Occipital lobe (tissue), 2 donors: ENCODE results near the gene SH3PXD2A. TPM values are rescaled to one million over a fixed set of nuclear protein-coding genes. Genes with fewer than 3 reads are reported as not detected.
"Not testable (repeated sequence)": the region's sequence is repeated elsewhere in the genome, so short reads cannot be mapped to it uniquely, and the experiment has no call there.

Experiments
- DNase-seq: peaks from one replicate; lab custom pipeline; 2025; lab: John Stamatoyannopoulos, UW
- total RNA-seq: library from RNA; depleted of rRNA; stranded (reverse); fragments of >200 nt; gene quantifications from one replicate; pipeline ENCODE4 v1.2.3, GENCODE V29; 2014

Gene SH3PXD2A
- total RNA-seq, 1 donor from 2014 or later, result 8.7 TPM

DNA sequence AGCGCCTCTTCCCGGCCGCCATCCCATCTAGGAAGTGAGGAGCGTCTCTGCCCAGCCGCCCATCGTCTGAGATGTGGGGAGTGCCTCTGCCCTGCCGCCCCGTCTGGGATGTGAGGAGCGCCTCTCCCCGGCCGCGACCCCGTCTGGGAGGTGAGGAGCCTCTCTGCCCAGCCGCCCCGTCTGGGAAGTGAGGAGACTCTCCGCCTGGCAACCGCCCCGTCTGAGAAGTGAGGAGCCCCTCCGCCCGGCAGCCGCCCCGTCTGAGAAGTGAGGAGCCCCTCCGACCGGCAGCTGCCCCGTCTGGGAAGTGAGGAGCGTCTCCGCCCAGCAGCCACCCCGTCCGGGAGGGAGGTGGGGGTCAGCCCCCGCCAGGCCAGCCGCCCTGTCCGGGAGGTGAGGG, 248.3 kb downstream of the SH3PXD2A start:
- not testable (repeated sequence) for DNase-seq

DNA sequence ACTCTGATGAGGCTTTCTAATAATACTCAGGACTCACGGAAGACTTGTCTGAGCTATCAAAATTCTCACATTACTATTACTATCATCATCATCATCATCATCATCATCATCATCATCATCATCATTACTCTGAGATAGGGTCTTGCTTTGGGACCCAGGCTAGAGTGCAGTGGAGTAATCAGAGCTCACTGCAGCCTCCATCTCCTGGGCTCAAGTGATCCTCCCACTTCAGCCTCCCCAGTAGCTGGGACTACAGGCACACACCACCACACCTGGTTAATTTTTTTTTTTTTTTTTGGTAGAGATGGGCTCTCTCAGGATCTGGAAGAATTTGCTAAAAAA, 249.3 kb downstream of the SH3PXD2A start:
- DNase-seq, result not testable (repeated sequence)

DNA sequence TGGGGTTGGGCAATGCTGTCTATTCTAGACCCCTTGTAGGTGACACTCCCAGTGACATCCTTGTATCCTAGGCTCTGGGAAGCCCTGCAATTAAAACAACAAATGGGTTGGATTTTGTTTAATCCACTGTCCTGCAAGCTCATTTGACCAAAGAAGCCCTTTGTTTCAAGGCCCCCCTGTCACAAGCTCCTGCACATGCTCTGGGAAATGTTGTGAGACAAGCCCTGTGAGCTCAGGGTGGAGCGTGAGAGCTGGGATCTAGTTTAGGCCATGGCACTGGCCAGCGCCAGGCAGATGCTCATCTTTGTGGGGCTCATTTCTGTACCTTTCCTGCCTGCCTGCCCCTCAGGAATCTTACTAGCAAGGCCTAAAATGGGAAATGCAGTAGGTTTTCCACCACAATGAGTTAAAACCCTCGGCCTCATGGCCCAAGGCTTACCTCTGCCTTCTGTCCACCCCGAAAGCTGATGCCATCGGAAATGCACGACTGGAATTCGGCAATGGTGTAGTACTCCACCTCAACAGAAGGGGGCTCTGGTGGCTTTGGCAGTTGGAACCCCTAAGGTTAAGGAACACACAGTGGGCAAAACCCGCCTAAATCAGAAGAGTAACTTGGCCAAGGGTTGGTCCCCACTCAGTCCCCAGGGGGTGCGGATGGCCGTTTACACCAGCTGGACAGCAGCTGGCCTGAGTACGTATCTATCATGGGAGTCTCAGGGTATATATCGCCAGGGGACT, 249.8 kb downstream of the SH3PXD2A start:
- no peak for DNase-seq

DNA sequence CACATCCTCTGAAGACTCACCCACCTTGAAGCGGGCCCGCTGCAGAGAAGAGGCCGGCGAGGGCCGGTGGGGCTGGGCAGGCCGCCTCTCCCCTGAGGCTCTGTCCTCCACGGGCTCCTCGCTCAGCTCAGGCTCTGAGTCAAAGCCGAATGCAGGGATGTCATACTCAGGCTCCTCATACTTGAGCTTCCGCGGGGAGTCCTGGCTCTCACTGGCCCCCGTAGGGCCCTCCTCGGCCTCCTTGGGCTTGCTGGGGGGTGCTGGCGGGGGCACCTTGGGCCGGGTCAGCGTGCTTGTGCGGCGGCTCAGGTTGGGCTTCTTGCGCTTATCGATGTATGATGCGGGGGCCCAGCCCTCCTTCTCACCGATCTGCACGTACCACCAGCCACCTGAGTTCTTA, 252.0 kb downstream of the SH3PXD2A start:
- DNase-seq, result no peak

DNA sequence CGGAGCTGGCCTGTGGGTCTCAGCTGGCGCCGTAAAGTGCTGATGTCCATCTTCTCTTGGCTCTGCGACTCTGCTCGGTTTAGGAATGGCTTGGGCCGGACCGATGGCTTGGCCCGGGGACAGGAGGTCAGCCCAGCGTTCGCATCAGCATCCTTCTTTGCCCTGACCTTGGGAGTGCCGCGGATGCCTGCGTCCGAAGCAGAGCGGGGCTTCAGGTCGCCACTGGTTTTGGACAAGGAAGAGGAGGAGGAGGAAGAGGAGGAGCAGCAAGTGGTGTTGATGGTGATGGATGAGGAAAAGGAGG, 252.6 kb downstream of the SH3PXD2A start:
- DNase-seq, result no peak

DNA sequence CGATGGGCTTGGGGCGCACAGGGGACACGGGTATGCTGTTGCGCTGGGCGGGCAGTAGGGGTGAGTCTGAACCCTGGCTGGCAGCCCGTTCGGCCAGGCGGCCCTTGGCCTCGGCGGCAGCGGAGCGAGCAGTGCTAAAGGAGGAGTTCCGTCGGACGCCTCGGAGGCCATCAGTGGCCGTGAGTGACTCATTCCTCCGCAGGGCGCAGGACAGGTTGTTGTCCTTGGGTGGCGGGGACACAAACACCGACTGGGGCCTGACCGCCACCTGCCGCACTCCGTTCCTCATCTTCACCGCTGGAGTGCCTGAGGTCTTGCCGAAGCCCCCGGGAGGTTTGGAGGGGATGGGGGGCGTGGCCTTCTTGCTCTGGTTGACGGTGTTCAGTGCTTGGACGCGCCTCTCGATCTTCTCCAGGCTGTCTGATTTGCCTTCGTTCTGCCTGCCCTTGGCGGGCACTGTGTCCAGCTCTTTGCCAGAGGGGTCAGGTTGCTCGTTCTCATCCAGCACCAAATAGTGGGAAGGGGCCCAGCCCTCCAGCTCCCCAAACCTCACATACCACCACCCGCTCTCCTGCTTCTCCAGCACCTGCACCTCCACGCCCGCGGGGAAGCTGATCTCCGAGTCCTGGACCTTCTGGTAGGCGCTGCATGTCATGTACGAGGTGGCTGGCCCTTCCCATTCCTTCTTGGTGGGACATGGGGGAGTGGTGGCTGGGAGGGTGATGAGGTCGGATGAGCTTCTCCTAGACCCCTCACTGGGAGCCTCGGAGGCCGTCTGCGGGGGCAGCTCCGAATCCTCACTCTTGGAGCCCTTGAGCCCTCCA, 253.1 kb downstream of the SH3PXD2A start:
- DNase-seq, result no peak

DNA sequence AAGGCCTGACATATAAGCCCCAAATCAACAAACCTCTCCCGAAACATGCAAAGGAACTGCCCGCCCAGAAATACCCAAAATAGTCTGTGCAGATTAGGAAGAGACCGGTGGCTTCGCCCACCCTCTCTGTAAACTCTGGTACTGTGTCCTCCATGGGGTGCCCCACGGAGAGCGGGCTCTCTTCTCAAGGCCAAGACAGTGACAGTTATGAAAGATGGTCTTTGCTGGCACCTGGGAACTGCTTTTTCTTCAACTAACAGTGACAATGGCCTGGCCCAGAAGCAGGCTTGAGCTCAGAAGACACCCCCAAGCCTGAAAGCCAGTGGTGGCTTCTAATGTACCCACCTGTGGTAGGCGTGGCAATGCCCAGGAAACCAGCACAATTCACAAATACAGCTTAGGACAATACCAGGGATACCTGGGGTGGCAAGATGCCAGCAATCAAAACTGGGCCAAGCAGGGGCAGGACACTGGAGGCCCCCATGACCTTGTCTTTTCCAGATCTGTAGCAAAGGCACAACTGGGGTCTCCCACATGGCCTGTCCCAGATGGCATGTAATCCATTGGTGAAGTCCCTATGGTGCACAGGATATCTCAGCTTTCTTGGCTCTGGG, 254.3 kb downstream of the SH3PXD2A start:
- no peak for DNase-seq

DNA sequence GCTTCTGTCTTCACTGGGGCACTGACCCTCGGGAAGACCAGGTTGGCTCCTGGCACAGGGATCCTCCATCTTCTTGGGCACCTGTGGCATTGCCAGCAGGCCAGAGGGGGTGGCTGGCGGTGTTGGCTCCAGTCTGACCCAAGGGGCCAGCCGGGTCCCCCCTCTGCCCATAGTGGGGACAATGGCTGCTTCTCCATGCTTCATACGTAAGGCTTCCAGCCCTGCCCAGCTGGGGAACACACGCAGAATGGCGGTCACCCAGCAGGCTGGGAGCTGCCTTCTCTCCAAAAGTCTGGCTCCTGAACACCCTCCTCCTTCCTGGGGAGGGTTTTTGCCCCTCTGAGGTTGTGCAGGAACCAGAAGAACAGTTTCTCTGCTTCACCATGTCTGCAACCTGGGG, 255.1 kb downstream of the SH3PXD2A start:
- DNase-seq, result no peak

DNA sequence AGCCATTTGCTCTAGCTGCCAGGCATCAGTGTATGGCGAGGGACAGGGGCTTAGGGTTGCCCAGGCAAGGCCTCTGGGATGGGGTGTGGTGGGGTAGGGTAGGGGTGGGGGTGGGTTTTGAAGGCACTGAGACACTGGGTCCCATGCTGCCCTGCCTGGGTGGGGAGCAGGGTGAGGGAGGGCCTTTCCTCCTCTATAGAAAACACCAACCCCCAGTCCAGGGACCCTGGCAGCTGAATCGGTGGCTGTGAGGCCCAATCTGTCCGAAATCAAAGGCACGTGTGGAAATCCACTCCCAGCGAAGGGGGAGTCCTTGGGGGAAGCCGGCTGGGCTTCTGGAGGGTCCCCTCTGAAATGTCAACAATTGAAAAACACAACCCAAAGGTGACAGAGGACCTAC, 255.5 kb downstream of the SH3PXD2A start:
- DNase-seq, result no peak

DNA sequence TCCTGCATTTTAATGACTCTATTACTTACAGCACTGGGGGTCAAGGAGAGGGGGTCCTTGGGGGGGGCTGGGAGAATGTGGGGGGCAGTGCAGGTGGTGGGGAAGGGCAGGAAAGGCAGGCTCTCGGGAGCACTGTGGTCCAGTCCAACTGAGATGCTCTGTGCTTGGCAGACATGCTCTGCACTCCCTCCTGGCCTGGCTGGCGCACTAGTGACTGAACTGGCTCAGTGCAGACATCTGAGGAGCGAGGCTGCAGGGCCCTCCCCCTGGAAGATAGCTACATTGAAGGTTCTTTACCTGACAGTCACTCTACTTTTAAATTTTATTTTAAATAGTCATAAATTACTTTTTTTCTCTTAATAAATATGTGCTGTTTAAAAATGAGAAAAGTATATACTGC, 256.2 kb downstream of the SH3PXD2A start:
- no peak for DNase-seq

DNA sequence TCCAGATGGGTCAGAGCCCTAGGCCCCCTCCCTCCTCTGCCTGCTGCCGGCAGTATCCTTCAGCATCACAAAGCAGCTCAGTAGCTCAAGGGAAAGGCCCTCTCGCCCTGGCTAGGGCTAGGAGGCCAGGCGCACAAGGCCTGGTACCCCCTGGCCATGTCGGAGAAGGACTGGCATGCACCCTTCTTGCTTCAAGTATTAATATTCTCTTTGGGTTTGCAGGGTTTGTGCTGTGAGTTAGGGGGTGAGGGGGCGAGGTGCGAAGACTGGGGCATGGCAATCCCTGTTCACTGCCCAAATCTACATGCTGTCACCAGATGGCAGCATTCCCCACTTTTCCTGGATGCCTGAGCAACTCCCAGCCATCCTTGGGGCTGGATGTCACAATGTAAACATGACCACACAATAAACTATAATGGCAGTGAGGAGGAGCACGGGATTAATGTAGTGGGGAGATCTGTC, 256.7 kb downstream of the SH3PXD2A start:
- peak; percentile 62 for DNase-seq

DNA sequence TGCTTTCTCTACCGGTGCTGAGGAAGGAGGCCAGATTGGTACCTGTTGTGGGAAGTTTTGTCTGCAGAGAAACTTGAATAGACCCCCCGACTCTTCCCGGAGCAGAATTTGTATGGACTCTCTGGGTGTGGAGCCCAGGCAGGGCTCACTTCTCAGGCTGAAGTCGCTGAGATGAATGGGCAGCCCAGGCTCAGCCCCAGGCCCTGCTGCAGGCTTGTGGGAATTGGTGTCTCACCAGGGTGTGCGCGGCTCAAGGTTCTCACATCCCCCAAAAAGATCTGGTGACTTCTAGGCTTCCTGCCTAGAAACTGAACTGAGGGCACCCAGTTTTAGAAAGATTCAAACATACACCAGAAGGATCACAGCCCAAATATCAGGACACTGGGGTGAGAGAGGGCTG, 258.4 kb downstream of the SH3PXD2A start:
- no peak for DNase-seq

DNA sequence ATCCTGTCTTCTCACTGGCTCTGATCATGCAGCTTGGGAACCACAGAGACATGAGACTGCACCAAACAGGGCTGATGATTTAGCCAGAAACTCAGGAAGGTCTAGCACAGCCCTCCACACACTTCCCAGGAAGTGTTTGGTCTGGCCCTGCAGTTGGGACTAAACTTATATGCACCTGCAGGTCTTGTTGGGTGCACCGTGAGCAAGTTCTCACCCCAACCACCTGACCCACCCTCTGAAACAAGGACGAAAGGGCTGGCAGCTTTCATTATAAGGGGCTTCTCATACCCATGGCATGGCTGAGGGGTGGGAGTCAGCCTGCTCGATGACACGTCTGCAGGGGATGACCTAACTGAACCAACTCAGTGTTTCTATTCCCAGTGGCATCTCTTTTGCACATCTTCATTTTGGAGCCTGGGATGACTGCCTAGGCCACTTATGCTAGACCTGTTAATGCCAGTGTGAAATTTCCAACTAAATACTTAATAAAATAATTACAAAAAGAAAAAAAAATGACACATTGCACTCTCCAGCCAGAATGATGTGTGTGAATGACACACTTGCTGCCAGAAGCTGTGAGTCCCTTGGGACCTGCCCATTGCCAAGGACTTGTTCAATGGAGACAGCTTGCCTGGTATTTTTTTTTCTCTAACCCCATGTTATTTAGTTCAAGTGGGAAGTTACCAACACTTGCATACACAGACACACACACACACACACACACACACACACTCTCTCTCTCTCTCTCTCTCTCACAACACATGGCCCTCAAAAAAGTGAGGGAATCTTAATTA, 259.2 kb downstream of the SH3PXD2A start:
- DNase-seq, result no peak

DNA sequence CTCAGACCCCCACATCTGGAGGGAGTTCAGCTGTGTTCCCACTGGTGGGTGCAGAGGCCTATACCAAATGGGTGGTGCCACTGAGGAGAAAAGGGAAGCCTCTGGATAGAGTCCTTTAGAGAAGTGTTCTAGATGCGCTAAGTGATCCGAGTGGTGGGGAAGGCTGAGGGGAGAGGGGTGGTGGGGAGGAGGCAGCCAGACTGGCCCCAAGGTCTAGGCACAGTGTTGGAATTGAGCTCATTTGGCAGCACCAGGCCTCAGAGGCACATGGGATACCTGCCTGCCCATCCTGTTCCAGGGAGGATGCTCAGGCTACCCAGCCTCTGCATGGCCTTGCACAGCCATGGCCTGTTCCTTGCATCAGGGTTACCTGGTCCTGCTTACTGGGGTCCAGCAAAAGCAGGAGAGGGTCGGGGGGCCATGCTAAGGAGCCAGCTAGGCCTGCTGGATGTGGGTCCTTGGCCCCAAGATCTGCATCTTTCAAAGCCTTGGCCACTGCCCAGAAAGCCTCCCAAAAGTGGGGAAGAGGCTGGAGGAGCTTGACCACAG, 262.3 kb downstream of the SH3PXD2A start:
- DNase-seq, result no peak

DNA sequence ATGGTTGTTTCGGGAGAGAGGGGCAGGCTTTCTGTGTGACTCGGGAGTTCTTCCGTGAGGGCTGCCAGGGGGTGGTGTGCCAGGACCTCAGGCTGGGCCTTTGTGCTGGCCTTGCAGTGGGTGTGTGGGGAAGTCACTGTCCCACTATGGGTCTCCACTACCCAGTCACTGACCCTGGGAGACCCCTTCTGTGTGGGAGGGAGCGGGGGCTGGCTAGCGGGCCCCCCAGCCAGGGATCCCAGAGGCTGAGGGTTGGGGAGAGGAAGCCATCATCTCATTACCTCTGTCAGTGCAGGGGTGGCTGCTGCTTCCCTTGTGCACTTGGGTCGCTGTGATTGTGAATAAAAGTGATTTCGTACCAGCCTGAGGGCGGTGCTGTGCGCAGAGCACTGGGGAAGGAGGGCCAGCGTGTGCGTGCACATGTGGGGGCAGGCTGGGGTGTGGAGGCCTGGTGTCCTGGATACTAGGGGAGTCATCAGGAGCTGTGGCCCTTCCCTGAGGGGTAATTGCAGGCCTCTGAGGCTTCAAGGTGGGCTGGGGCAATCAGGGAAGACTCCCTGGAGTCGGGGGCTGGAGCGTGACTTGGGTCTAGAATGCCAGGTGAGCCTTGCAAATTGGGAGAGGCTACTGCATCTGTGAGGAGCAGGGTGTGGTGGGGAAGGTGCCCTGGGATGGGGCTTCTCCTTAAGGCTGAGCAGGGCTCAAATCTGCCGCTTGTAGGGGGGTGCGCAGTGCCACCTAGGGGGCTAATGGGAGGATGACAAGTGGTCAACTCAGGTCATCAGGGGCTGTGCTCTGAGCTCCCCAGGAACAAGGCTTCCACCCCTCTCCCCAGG, 263.0 kb downstream of the SH3PXD2A start:
- no peak for DNase-seq

DNA sequence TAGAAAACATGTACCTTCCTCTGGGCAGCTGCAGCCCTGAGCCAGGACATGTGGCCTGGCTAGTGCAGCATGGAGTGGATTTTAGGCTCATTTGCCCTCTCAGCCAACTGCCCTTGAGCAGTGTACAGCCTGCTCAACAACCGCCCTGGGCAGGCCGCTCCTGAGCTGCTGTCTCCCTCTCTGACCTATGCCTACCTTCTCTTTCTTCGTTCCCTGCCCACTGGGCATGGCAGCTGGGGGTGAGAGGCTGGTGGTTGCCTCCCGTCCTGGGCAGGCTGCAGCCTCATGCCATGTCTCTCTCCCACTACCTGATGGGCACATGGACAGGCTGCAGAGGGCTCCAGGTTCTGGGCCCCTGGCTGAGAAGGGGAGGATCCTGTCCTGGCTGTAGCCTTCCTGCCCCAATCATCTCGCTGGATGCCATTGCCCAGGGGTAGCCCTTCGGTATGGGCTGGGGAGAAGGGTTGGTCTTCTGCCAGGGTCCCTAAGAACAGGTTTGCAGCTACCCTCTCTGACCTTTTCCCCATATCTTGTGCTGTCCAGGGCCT, 264.6 kb downstream of the SH3PXD2A start:
- no peak for DNase-seq

DNA sequence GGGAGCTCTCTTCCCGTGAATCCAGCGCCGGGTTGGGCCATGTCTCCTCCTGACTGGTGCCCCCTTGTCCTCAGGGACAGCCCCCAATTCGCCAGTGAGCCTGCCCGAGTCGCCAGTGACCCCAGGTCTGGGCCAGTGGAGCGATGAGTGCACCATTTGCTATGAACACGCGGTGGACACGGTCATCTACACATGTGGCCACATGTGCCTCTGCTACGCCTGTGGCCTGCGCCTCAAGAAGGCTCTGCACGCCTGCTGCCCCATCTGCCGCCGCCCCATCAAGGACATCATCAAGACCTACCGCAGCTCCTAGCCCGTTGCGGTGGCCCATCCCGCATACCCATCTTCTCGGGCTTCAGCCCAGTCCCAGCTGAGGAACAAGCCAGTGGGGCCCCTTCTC, 265.3 kb downstream of the SH3PXD2A start:
- no peak for DNase-seq

DNA sequence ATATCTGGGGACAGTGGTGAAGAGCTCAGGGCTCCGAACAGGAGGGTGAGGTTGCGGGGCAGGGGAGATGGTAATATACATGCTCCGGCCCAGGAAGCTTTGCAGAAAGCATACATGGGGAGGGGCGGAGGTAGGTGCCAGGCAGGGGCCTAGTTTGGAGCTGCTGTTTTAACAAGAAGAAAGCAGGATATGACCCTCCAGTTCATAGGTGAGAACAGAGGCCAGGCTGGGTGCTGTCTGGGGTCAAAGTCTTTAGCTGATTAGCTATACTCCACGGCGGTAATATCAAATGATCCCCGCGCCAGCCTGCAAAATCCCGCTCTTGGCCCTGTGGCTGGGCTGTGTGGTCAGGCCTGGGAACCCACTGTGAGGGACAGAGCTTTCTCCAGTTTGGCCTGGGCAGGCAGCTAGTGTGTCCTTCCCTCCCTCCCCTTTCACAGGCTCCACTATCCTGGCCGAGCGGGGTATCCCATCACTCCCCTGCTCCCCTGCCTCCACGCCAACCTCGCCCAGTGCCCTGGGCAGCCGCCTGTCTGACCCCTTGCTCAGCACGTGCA, 266.2 kb downstream of the SH3PXD2A start:
- no peak for DNase-seq

DNA sequence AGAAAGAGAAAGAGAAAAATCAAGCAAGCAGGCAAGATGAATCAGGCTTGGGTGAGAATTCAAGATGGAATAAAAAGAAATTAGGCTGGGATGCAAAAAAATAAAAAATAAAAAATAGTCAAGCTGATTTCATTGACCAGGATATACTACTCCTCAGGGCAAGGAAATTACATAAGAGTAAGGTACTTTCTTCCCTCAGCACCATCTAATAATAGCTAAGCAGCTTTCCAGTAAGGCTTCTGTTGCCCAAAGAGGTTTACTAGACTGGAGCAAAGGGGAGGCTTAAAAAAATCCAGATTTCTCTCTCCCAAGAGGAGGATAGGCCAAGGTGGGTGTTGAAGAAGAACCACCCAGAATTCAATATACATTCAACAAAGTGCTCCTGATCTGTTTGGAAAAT, 268.3 kb downstream of the SH3PXD2A start:
- no peak for DNase-seq

DNA sequence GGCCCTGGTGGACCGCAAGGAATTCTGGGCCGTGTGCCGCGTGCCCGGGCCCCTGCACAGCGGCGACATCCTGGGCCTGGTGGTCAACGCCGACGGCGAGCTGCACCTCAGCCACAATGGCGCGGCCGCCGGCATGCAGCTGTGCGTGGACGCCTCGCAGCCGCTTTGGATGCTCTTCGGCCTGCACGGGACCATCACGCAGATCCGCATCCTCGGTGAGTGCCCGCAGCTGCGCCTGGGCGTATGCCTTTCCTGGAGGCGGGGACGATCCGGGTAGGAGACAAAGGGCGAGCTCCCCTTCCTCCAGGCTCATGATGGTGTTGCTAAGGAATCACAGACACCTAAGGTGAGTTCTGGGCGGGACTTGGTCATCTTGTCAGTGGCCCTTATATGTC, 270.4 kb downstream of the SH3PXD2A start:
- DNase-seq, result no peak
